Astrocyte of the spinal cord (primary cell): ENCODE measurements around the gene MCTP1.
A peak's percentile ranks its signal among the peaks of the same experiment; 100 is the strongest.

Experiments
- DNase-seq: peaks from one replicate; pipeline ENCODE4 v3.0.0; 2011; ENCODE audit warnings: low read depth, low spot score
- H3K4me3 ChIP-seq: 2 replicates; pipeline ENCODE4 v1.5.1; 2011; ENCODE audit warnings: low read depth, mild to moderate bottlenecking, low read length, moderate library complexity
- CTCF ChIP-seq: IDR thresholded peaks from 2 replicates; pipeline ENCODE4 v1.5.1; 2012; ENCODE audit warnings: low read depth, mild to moderate bottlenecking, low read length, inconsistent platforms
- in situ Hi-C: cut with HindIII; loops from 2 replicates; pipeline ENCODE4 v1.10.0; 2017; ENCODE audit warnings: low sequenced_read_pairs

MCTP1 gene

GRCh38 chr5:94910721-94911120 is 374.2 kb downstream of the MCTP1 start:
- DNase-seq = no peak
- H3K4me3 ChIP-seq = no peak overlapping the region
- in situ Hi-C loops = no loop called here
- TF ChIP-seq CTCF = no peak

DNA sequence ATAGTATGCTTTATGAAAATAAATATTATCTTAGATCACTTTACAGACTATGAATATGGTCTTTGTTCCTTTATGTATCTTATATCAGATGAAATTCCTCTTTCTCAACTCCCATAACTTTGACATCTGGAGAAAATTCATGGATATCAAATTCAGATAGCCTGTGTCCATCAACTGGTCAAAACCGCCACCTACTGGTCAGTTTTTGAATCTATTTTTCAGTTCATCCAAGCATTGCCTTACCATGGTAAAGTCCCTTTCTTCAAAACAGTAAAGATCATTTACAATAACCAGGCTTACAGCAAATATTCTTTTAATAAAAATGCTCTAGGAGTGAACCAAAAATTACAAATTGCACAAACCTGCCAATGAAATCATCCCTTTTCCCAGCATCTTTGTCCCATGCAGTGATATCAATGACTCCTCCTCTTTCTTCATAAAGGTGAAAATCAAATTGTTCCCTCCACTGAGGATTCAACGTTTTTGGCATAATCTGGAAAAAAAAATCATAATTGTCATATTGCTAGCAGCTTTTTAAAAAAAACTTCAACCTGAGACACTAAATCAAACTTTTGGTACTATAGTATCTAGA is 375.9 kb downstream of the MCTP1 start:
- TF ChIP-seq CTCF = peak; percentile 65
- peak; percentile 55 for DNase-seq
- in situ Hi-C loops = no loop called here
- no peak overlapping the region for H3K4me3 ChIP-seq

DNA sequence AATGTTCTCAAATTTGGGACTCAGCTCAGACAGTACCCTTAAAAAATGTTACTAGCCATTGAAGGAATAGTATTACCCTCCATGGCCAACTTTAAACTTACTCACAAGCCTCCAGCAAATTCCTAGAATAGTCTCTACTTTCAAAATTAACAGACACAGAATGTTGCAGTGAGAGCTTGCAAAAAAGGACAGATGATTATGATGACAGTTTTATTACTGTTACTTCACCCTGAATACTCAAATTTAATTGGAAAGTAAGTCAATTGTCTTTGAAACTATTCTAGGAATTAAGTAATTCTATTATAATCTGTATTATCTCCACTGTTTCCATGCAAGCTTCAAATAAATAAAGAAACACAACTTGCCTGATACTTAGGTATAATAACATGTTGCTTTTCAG is 378.1 kb downstream of the MCTP1 start:
- TF ChIP-seq CTCF = no peak
- no peak overlapping the region for H3K4me3 ChIP-seq
- in situ Hi-C loops = no loop called here
- DNase-seq = no peak

GRCh38 chr5:94903726-94904125 is 381.2 kb downstream of the MCTP1 start:
- no peak for TF ChIP-seq CTCF
- no peak for DNase-seq
- in situ Hi-C loops = no loop called here
- no peak overlapping the region for H3K4me3 ChIP-seq

DNA sequence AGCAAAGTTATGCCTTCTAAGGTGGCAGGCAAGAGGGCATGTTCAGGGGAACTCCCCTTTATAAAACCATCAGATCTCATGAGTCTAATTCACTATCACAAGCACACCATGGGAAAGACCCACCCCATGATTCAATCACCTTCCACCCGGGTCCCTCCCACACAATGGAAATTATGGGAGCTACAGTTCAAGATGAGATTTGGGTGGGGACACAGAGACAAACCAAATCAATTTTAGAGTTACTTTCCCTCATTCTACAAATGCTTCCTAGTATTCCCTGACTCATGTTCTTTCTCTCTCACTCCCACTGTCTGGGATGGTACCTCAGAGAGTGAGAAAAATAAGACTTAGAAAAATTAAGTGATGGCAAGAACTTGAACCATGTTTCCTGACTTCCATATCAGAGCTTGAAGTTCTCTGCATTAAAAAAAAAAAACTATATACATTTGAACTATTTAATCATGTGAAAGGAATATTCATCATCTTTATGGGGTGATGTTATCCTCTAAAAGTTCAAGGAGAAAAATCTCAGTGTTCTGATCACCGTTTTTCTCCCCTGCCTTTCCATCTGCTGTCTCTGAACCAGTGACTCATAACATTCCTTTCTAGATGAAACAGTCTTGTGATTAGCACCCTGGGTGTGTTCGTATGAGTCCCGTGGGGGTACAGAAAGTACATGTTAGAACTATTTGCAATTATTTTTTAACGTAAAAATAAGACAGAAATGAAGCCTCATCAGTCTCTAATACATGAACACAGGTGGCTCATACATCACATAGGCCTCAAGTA is 383.5 kb downstream of the MCTP1 start:
- DNase-seq = peak; percentile 68
- in situ Hi-C loops = no loop called here
- H3K4me3 ChIP-seq = no peak overlapping the region
- no peak for TF ChIP-seq CTCF

DNA sequence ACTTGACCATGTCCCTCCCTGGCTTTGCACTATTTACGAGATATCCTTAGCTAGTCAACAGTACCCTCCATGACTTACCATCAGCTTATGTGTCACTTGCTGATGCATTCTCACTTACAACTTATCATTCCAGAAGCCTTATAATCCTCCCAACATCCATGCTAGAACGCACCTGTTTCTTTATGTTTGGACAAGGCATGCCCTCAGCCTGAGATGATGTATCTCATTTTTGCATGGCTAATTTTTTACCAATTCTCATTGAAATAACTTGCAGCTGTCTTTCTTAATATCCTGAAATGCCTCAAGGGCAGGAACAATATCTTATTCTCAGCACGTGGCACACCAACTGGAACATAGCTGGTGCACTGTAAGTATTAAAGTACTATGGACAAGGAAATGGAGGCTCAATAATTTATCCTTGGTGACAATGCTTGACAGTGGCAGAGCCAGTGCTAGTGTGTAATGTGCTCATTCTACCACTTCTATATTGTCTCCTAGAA is 384.8 kb downstream of the MCTP1 start:
- no peak for DNase-seq
- H3K4me3 ChIP-seq = no peak overlapping the region
- TF ChIP-seq CTCF = no peak
- in situ Hi-C loops = no loop called here
